Activated gamma-delta T cell (primary cell): ENCODE data around the gene BMP3.

Source experiments
- DNase-seq: peaks from one replicate; lab custom pipeline; 2025; lab: John Stamatoyannopoulos, UW

The BMP3 gene

DNA sequence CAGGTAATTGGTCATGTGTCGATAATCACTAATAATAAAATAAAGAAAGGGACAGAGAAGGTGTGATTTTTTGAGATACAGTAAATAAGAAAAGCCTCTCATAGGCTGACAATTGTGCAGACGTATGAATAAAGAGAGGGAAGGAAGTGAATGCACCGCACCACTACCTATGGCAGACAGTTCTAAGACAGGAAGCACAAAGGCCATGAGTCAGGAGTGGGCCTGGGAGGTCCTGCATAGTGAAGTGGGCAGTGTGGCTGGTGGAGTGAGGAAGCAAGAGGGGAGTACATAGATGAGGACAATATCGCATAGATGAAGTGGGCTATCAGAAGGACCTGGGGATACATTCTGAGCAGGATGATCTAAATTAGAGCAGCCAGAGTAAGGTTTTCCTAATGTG, 75.6 kb downstream of the BMP3 start:
- DNase-seq: no peak
